Cortex of kidney (tissue), 1 donor: Measurements from ENCODE around the gene SDK1.

ENCODE experiments used
- DNase-seq: peaks from one replicate; lab custom pipeline; 2025; lab: John Stamatoyannopoulos, UW

Gene SDK1

DNA sequence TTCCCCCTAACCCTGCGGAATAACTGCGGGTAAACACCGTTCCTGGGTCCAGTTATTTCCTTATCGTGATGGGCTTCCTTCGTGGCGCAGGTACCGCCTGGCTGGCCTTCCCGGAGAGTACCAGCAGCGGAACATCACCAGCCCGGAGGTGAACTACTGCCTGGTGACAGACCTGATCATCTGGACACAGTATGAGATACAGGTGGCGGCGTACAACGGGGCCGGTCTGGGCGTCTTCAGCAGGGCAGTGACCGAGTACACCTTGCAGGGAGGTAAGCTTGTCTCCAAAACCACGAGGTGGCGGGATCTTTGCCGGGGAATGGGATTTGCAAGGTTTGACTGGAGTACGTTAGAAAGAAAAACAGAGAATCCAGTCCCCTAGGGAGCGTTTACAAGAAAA, 716.0 kb downstream of the SDK1 start:
- no peak for DNase-seq

DNA sequence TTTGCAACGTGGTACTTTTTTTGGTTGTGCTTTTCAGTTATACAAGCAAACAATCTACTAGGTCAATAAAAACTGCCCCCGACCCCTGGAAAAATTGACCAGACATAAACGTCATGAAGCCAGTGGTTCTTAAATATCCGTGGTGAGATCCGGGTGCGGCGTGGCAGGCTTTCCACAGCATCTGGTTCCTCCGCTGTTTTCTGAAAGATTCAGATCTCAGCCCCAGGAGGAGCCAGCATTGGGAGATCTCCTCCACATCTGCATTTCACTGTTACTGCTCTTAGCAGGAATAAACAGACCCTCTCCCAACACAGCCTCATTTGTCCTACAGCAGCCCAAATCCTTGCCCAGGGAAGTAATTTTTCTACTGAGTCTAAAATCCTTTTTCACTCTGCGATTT, 716.7 kb downstream of the SDK1 start:
- DNase-seq: no peak

DNA sequence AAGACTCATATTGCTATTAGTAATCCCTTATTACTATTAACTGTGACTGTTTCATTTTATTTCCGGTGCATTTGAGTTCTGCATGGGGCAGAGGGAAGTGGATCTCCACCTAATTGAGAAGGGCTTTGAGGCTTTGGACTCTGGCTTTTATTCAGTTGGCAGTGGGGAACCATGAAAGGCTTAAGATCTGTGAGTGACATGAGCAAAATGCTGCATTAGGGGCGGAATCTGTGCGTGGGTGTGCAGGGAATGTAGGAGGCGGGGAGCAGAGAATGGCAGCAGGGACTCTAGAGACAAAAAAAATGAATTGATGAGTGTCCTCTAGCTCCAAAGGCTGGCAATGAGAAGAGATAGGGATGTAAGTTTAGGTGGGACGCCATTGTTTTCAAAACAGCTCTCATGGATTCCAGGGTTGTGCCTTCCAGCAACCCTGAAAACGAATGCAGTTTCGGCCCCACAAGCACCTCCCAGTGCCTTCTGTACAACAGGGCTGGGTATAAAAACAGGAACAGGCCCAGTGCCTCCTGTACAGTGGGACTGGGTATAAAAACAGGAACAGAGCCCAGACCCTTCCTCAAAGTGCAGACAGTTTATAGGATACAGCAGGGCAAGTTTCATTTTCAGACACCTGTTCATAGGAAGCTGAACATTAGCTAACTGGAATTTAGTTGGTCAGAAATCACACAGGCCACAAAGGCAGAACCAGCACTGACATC, 717.7 kb downstream of the SDK1 start:
- DNase-seq: no peak

DNA sequence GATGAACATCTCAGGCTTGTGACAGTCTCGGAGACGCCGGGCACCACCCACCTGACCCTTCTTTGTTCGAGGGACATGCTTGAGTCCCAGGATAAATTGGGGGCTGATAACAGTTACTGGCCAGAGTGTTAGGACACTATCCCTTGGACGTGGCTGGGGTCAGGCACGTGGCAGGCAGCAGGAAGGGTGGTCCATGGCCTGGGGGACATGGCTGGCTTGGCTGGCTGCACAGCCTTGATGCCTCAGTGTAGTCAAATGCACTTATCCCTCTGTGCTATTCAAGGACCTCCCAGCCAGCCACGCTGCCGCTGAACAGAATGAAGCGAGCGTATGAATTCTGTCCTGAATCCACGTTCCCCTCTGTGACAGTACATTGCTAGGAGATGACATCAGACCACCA, 719.0 kb downstream of the SDK1 start:
- no peak for DNase-seq

DNA sequence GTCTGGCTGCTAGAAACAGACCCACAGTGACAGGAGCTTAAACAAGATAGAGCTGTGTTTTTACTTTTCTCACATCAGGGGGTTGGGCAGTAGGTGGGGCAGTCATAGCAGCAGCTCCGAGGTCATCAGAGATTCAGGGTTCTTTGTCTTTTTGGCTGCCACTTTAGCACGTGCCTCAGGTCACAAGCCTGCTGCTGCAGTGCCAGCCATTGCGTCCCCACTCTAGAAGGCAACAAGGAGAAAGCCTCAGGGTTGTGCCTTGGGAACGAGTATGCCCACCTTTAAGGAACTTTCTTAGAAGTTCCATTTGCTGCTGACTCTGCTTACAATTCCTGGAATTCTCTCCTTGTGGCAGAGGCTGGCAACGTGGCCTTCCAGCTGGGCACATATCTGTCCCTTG, 720.4 kb downstream of the SDK1 start:
- no peak for DNase-seq

DNA sequence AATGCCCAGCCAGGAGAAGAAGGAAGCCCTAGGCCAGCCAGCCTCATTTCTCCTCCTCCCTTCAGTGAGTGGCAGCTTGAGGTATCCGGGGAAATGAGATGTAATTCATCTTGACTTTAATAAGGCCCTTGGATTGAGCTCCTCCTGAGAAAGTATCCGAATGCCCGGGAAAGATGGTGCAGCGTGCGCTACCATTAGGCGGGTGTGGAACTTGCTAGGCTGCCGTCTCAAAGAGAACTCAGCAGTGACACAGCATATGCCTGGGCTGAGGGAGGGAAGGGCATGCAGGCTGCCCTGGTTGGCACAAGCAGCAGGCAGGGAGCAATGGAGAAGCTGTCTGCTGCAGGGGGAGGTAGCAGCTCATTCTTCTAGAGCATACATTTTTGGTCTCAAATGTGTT, 721.2 kb downstream of the SDK1 start:
- DNase-seq: no peak

DNA sequence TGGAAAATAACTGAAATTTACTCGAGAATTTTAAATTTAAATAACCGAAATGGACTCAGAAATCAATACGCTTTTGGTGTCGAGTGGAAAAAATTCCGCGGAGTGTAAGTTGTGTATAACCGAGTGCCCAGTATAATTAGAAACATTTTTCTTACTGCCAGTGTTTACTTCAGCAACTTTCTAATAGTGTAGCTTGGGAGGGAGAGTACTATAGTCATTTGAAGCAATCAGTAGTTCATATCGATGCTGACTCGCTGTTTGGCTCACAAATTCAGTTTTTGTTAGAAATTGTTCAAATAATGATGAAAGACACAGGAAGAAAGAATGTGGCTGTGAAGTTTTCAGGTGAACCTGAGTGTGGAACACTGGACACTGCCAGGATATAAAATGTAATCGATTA, 722.5 kb downstream of the SDK1 start:
- DNase-seq: no peak

DNA sequence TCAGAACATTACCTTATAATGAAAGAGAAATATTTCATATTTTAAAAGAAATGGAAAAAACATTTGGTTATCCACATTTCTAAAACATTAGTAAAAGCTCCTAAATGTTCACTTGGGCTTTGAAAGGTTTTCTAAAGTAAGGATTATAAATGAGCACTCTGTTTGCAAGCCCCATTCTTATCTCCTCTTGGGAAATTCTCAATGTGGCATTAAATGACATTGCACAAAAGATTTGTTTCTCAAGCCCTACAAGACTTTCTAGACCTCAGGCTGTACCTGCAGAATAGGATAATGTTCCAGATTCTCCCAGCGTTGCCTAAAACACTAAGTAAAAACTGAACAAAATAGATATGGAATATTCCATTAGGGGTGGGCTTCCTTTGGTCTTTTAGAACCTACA, 723.1 kb downstream of the SDK1 start:
- no peak for DNase-seq

DNA sequence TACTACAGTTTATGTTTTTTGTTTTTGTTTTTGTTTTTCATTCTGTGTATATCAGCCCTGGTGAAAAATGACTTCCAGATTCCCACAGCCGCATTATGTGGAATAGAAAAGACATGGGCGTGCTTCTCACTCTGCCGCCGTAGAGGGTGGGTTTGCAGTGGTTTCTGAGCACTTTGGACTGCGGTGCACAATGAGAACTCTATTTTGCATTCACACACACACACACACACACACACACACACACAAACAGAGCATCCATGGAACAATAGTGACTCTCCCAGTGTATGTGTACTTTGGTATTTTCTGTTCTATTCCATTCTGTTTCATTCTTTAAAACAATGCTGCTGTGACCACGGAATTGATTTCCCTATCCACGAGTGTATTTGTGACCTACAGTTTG, 723.8 kb downstream of the SDK1 start:
- DNase-seq: no peak

DNA sequence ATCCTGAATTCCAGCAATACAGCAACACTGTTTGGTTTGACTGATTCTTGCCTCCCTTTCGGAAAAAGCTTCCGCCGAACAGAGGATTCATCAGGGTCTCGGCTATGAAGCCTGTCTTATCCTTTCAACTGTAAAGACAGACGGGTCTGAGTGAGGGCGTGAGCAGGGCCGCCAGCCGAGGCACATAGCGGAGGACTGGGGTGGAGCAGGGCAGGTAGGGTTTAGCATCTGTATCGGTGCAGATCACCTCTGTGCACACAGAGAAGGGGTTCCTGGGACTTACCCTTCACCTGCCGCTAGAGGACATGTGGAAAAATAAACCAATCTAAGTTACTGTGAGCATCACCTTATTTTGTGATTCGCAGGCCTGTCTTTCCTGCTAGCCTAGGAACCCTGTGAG, 724.2 kb downstream of the SDK1 start:
- no peak for DNase-seq

DNA sequence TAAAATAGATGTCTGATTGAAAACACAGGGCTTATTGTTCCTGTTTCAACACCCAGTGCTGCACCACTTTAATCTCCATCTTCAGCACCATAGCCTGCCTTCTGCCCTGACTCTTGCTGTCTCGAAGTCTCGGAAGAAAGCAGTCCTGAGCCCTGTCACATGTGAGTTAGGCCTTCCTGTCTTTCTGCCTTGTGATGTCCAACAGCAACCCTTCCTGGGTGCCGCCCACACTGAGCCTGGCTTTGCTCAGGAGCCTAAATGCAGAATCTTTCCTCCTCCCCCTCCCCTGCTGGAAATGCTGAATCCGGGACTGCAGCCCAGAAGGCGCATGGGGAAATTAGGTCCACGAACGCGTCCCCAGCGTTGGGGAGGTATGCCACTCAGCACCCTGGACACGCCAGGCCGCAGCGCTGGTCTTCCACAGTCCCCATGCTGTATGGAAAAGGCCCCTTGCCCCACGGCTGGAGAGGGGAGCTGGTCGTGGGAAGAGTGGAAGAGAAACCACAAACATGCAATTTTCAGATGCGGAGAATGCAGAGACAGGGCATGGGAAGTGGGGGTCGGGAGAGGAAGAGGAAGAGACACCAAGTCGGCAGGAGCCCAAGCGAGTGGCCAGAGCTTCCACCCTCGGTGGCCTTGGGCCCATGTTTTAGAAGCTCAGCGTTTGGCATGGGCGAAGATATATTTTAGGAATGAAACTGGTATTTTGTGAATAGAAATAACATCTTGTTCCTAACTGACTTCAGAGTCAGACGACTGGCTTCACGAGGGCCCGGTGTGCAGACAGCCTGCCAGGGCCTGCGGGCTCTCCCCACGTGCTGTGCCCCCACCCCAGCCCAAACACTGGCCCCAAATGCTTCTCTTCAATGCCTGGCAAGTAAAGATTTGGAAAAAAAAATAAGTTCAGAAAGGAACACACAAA, 724.9 kb downstream of the SDK1 start:
- no peak for DNase-seq

DNA sequence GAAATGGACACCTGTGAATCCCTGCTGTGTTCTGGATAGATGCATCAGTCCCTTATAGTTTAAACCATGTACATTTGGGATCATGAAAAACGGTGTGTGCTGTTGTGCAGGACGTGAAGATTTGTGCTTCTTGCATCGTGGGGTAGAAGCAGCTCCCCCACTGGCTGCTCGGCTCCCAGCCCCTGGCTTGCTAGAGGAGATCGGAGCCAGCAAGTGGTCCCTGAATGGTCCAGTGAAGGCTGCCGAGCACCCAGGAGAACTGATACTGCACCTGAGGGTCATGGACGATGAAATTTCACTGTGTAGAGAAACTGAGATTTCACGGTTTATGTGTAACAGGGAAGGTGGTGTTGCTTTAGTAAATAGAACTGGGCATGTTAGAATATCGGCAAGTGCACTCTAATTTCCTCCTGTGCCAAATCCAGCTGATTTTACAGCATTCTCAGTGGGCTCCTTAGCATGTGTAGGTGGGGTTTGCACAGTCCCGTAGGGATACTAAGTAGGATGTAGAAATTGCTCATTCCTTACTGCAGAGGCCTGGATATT, 726.0 kb downstream of the SDK1 start:
- no peak for DNase-seq

DNA sequence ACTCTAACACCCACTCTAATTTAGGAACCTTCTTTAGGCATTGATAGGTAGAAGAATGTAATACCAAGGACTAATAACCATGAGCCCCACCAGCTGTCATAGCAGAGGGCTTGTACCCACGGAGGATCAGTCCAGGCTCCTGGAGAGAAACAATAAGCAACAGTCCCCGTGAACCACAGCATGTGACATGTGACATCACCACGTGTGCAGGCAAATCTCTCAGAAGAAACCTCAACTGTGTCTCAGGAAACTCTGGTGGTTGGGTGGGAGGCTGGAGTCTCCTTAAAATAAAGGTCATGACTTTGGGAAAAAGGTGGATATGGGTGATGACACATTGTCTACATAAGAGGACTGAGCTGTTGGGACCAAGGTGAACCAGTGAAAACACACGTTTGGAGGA, 727.2 kb downstream of the SDK1 start:
- no peak for DNase-seq

DNA sequence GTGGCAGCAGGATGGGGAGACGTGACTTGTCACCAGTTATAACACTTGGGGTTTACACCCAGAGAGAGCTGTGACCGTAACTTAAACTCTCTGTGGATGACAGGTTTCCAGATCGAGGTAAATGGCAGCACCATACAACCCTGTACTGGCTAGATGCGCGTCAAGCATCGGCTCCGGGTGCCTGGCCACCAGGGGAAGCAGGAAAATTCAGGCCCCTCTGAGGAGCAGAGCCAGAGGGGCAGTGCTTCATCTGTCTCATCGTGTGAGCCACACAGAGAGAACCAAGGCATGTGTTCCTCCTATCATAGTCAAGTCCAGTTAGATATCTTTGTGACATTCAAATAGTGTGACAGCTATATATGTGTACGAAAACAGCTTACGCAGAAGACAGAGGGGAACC, 728.9 kb downstream of the SDK1 start:
- no peak for DNase-seq

DNA sequence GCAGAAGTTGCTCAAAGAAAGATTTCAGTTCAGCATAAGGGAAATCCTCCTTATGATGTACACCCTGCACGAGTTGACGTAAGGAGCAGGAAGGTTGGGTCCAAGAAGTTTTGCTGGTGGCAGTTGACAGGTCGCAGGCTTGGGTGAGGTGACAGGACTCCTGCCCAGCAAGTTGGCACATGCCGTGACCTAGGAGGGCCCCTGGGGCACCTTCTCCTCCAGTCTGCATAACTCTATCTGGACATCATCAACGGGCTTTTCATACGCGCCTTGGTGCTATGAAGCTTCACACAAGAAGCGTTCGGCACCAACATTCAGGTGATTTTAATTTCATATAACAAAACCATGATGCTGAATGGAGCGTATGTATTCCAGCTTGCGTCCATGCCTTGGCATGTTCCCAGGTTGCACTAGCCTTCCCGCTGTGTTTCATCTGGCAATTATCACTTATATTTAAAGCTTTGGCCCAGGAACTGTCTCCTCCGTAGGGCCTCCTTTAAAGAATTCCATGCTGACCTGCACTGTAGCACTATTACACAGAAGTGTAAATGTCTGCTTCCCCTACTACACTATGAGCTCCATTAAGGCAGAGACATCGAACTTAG, 729.4 kb downstream of the SDK1 start:
- no peak for DNase-seq

DNA sequence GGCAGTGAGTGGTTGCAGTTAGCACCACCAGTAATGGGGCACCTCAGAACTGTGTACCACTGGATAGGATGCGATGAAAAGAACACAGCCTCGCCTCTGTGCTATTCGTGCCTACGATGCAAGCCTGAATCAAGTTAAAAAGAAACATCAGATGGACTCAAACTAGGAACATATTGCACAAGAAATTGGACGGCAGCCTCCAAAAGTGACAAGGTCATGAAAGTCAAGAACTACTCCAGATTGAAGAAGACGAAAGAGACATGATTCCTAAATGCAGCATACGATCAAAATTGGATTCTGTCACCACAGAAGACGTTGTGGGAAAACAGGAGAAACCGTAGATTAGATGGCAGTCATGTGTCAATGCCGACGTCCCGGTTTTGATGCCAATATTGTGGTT, 732.9 kb downstream of the SDK1 start:
- DNase-seq: no peak

DNA sequence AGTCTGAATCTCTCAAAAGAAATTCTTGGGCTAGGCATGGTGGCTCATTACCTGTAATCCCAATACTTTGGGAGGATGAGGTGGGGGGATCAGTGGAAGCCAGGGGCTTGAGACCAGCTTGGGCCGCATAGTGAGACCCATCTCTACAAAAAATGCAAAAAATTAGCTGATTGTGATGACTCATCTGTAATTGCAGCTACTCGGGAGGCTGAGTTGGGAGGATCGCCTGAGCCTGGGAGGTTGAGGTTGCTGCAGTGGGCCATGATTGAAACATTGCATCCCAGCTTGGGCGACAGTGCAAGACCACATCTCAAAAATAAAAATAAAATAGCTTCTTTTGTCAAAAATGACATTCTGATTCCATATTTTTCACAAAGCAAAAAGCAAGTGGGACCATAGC, 736.3 kb downstream of the SDK1 start:
- DNase-seq: no peak

DNA sequence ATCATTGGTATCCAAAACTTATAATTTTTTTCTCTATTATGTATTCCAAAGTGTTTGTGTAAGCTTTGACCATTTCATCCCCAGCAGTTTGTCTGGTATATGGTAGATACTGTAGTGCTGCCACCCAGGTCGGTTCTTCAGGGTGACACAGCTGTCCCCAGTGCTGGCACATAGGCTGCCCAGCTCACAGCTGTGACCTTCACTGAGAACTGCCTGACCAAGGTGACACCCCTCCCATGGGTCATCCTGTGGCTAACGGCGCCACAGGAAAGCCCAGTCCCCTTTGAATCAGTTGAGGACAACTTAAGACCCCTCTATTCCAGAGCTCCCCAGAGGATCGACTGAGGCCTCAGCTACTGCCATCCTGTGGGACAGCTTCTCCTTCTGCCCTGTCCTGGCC, 736.8 kb downstream of the SDK1 start:
- no peak for DNase-seq

DNA sequence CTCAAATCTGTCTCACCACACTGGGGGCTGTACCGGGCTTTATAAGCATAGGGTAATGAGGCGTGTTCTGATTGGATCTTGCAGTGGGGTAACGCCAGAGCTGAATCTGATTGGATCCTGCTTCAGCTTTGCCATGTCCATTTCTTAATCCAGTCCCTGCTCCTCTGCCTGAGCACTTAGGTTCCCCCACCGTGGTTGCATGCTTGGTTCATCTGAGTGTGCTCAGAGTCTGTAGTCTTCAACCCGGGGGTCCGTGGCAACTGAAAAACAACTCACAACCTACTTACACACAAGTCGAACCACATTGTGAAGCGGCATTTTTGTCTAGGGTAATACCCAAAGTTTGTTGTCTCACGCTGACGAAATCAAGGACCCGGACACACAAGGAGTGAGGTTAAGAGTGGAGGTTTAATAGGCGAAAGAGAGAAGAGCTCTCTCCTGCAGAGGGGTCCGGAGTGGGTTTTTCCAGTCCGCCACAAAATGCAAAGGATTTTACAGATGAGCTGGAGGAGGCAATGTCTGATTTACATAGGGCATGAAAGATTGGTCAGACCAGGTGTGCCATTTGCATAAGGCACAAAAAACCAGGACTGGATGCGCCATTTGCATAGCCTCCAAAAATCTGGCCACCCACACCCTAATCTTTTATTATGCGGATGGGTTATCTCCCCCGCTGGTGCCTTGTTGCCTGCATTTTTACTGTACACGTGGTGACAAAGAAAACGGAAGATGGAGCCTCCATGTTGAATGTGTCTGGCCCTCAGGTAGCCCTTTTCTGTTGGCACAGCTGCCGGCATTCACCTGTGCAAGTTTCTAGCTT, 739.3 kb downstream of the SDK1 start:
- DNase-seq: no peak

DNA sequence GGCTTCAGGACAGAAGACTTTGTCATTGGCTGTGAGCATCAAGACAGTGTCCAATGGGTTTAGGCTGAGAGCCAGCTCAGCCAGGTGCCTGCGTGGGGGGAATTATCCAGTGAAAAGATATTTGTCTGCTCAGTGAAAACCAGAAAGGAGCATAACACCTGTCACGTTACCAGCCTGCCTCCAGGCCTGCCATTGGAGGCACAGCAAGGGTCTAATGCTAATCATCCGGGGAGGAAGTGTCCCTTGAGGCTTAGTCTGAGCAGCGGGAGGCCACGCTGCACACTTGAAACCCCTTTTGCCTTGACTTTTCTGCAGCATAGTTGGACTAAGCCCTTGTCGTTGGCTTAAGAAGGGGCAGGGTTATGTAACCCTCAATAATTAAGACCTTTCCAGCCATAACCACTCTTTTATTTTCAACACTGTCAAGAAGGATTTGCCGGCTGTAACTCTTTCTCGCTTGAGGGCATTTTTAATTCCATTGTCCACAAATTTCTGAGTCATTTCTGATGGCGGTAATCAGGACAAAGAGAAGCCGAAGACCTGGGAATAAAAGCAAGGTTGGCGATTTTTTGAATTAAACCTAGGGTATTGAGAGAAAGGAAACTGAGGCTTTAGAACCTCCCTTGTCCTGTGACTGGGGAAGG, 741.5 kb downstream of the SDK1 start:
- no peak for DNase-seq

DNA sequence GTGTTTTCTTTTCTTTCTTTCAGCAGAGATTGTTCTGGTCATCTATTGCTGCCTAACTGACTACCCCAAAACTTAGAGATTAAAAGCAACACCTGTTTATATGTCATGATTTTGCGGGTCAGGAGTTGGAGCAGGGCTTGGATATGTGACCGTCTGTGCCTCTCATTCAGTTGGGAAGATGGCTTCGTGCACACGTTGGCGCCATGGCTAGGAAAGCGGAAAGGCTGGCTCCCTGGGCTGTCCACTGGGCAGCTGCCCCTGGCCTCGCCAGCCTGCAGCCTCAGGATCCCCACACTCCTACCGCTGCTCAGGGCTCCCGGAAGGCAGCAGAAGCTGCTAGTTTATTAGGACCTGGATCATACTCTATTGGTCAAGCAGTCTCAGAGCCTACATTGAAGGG, 742.9 kb downstream of the SDK1 start:
- no peak for DNase-seq
